Measurements from ENCODE around the gene NEUROD2. TPM values are rescaled to one million over a fixed set of nuclear protein-coding genes. Genes with fewer than 3 reads are reported as not detected.

The NEUROD2 gene
- total RNA-seq, 4 donors from 2014 or later, result not detected

DNA sequence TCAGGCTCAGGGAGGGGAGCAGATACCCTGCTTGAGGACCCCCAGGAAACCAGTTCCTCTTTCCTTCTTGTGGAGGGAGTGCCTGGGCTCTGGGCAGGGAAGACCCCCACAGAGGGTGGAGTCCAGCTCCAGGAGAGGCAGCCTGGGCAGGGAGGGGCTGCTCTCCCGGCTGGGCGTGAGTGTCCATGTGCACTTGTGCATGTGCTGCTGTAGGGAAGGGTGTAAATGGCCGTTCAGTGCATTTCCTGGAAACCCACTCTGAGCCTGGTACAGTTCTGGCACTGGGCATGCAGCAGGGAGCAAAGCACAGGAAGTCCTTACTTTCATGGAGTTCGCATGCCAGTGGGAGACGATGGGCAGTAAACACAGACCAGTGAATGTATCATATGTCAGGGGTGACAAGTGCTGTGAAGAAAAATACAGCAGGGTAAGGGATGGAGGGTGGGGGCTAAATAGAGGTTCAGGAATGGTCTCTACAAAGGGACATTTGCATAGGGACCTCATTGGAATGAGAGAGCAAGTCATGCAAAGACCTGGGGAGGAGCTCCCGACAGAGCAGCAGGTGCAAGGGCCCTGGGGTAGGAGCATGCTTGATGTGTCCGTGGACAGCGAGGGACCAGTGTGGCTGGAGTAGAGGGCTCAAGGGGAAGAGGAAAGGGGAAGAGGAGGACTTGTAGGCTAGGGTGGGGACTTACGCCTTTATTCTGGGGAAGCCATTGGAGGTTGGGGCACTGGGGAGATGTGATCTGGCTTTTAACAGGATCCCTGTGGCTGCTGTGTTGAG is 34.8 kb upstream of the NEUROD2 start:
- no peaks in the 10 kb centered on the region for H3K27me3 ChIP-seq
- peaks cover 19 to 44% of the 10 kb centered on the region in 2 donors for H3K4me1 ChIP-seq
- TF ChIP-seq POLR2A (IDR thresholded peaks at IDR 0.05), result no peak
- TF ChIP-seq, protein P1, sequence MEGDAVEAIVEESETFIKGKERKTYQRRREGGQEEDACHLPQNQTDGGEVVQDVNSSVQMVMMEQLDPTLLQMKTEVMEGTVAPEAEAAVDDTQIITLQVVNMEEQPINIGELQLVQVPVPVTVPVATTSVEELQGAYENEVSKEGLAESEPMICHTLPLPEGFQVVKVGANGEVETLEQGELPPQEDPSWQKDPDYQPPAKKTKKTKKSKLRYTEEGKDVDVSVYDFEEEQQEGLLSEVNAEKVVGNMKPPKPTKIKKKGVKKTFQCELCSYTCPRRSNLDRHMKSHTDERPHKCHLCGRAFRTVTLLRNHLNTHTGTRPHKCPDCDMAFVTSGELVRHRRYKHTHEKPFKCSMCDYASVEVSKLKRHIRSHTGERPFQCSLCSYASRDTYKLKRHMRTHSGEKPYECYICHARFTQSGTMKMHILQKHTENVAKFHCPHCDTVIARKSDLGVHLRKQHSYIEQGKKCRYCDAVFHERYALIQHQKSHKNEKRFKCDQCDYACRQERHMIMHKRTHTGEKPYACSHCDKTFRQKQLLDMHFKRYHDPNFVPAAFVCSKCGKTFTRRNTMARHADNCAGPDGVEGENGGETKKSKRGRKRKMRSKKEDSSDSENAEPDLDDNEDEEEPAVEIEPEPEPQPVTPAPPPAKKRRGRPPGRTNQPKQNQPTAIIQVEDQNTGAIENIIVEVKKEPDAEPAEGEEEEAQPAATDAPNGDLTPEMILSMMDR (IDR thresholded peaks at IDR 0.05), result no peak
- no peak for DNase-seq
- H3K27ac ChIP-seq, result no peak overlapping the region
- H3K9me3 ChIP-seq, result no peaks in the 10 kb centered on the region
- intact Hi-C loops (cut with DNase I), result no loop called here
- no peak overlapping the region for H3K4me3 ChIP-seq (replicated peaks in 1 of 3)
- 79 to 88% methylated on average over 8 to 9 of the region's 9 CpGs for WGBS, 2 donors
- H3K36me3 ChIP-seq, result no peaks in the 10 kb centered on the region

DNA sequence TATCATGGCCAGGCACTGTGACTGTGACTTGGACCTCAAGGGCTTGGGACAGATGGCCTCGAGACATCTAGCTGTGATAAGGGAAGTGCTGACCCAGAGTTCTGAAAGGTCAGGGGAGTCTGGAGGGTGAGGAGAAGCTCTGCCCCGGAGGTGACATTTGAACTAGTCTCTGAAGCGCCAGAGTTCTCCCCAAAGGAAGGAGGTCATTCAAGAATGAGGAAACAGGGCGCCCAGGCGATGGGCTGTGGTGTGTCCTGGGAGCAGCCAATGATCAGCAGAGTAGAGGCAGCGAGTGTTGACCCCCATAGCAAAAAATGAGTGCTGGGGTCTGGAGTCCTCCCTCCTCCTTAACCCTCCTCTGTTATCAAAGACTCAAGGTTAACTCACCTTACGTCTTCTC is 34.2 kb upstream of the NEUROD2 start:
- no peak overlapping the region for H3K4me3 ChIP-seq (replicated peaks in 1 of 3)
- no peak for DNase-seq
- 79 to 80% methylated on average over 7 of the region's 7 CpGs for WGBS, 2 donors
- no peak overlapping the region for H3K27ac ChIP-seq
- no peaks in the 10 kb centered on the region for H3K27me3 ChIP-seq
- no peak for TF ChIP-seq POLR2A (IDR thresholded peaks at IDR 0.05)
- TF ChIP-seq, protein P1 (IDR thresholded peaks at IDR 0.05), result no peak
- H3K36me3 ChIP-seq, result no peaks in the 10 kb centered on the region
- intact Hi-C loops (cut with DNase I), result no loop called here
- H3K4me1 ChIP-seq, result peaks cover 19 to 44% of the 10 kb centered on the region in 2 donors
- no peaks in the 10 kb centered on the region for H3K9me3 ChIP-seq

DNA sequence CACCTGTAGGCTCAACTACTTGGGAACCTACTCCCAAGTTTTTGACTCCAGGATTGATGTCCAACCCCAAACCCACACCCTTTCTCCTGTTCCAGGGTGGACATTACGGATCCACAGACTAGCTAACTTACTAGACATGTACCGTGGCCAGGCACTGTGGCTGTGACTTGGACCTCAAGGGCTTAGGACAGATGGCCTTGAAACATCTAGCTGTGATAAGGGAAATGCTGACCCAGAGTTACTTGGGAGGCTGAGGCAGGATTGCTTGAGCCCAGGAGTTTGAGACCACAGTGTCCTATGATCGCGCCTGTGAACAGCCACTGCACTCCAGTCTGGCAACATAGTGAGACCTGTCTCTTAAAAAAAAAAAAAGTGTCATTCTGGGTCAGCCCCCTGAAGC is 33.4 kb upstream of the NEUROD2 start:
- Histone ChIP-seq H3K27ac (no peak overlapping the region), H3K9me3 (no peaks in the 10 kb centered on the region), H3K4me3 (replicated peaks in 1 of 3) (no peak overlapping the region), H3K4me1 (peaks cover 19 to 51% of the 10 kb centered on the region in 2 donors), H3K36me3 (no peaks in the 10 kb centered on the region), H3K27me3 (no peaks in the 10 kb centered on the region)
- intact Hi-C loops (cut with DNase I), result no loop called here
- TF ChIP-seq POLR2A (IDR thresholded peaks at IDR 0.05), result no peak
- TF ChIP-seq, protein P1 (IDR thresholded peaks at IDR 0.05), result no peak
- DNase-seq, result no peak
- 96 to 99% methylated on average over 4 of the region's 4 CpGs for WGBS, 2 donors

DNA sequence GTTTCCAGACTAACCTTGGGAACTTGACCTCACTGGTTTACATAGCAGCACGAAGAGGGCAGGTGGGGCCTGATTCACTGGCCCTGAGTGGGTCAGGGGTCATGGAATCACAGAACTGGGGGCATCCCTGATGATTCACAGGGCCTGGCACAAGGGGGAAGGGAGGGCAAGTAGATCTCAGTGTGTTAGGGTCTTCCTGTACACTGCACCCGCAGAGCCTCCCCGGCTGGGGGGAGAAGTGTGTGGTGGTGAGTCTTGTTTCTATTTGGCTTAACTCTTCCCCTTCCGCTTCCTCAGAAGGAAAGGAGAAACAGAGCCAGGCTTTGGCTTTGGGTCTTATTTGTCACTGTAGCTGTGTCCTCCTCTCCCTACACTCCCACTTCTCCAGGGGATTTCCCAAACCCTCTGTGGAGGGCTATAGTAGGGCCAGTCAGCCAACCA is 32.9 kb upstream of the NEUROD2 start:
- no peaks in the 10 kb centered on the region for H3K9me3 ChIP-seq
- no peak for DNase-seq
- intact Hi-C loops (cut with DNase I), result no loop called here
- 37 to 49% methylated on average over 3 of the region's 4 CpGs for WGBS, 2 donors
- no peak overlapping the region for H3K27ac ChIP-seq
- no peak overlapping the region for H3K4me3 ChIP-seq (replicated peaks in 1 of 3)
- no peaks in the 10 kb centered on the region for H3K36me3 ChIP-seq
- no peaks in the 10 kb centered on the region for H3K27me3 ChIP-seq
- peaks cover 19 to 54% of the 10 kb centered on the region in 2 donors for H3K4me1 ChIP-seq
- no peak for TF ChIP-seq POLR2A (IDR thresholded peaks at IDR 0.05)
- TF ChIP-seq, protein P1 (IDR thresholded peaks at IDR 0.05), result no peak

Data from thyroid gland (tissue), 4 donors.